Peyer's patch (tissue), 4 donors: ENCODE data around the gene DNASE1L2.

Experiments used
- POLR2A ChIP-seq, 2 donors: fragments of 450-650 bp; IDR thresholded peaks; one replicate each; pipeline ENCODE4 v1.5.1; 2017; ENCODE audit warnings: antibody characterized with exemption in 2 of 2, mild to moderate bottlenecking in 2 of 2, moderate library complexity in 2 of 2
- TF ChIP-seq, protein P1 (sequence below), 6 experiments: fragments of 450-650 bp in 4 of 6; fragments of 200-600 bp in 2 of 6; sonication (generic) in 1 of 6; IDR thresholded peaks; one replicate each; pipeline ENCODE4 v1.5.1; 2017 to 2019; ENCODE audit warnings: antibody characterized with exemption in 6 of 6, mild to moderate bottlenecking in 3 of 6, moderate library complexity in 1 of 6

GRCh38 chr16:2230376-2230775 is 5.9 kb upstream of the DNASE1L2 start:
- TF ChIP-seq, protein P1, sequence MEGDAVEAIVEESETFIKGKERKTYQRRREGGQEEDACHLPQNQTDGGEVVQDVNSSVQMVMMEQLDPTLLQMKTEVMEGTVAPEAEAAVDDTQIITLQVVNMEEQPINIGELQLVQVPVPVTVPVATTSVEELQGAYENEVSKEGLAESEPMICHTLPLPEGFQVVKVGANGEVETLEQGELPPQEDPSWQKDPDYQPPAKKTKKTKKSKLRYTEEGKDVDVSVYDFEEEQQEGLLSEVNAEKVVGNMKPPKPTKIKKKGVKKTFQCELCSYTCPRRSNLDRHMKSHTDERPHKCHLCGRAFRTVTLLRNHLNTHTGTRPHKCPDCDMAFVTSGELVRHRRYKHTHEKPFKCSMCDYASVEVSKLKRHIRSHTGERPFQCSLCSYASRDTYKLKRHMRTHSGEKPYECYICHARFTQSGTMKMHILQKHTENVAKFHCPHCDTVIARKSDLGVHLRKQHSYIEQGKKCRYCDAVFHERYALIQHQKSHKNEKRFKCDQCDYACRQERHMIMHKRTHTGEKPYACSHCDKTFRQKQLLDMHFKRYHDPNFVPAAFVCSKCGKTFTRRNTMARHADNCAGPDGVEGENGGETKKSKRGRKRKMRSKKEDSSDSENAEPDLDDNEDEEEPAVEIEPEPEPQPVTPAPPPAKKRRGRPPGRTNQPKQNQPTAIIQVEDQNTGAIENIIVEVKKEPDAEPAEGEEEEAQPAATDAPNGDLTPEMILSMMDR (IDR thresholded peaks at IDR 0.05): no peak
- TF ChIP-seq POLR2A (IDR thresholded peaks at IDR 0.05): no peak
